HepG2 (cell line): ENCODE measurements around the gene ESRRG. TPM values are rescaled to one million over a fixed set of nuclear protein-coding genes. Genes with fewer than 3 reads are reported as not detected.

Experiments used
- ATAC-seq: fragments of 200-7000 bp; cut with Tn5 transposase; 3 replicates; pipeline ENCODE4 v1.9.1; 2020; ENCODE audit warnings: mild to moderate bottlenecking, moderate library complexity
- BruUV-seq: library from RNA; stranded (reverse); fragments of 400-500 nt; replicated peaks from 2 replicates; lab custom pipeline; 2021; lab: Mats Ljungman, UMichigan
- CTCF ChIA-PET: fragments of 300-600 bp; formaldehyde crosslinking; extraction: SDS; loops from one replicate; lab custom pipeline; 2021; ENCODE audit warnings: low total read pairs, inconsistent platforms, low intra/inter-chr PET ratio; lab: Yijun Ruan, JAX
- POLR2A ChIA-PET: fragments of 350-600 bp; sonication (Branson Sonifier 250); formaldehyde crosslinking; loops from one replicate; lab custom pipeline; 2020; ENCODE audit warnings: antibody characterized with exemption, inconsistent platforms; lab: Yijun Ruan, JAX
- DNase-seq: peaks from one replicate; pipeline ENCODE4 v3.0.0-alpha.2; 2015; ENCODE audit warnings: low spot score
- FAIRE-seq: peaks from 3 replicates; lab custom pipeline; 2011; peaks lifted over from hg19 to GRCh38; lab: Jason Lieb, UNC
- H2AFZ ChIP-seq: one replicate; pipeline ENCODE4 v1.6.1; 2011; ENCODE audit warnings: low read length, inconsistent platforms
- H3K27ac ChIP-seq: fragments of 300-600 bp; 3 replicates; pipeline ENCODE4 v1.8.0; 2011; ENCODE audit warnings: mixed run types, mild to moderate bottlenecking, mixed read lengths, low read length, inconsistent platforms; ENCODE audit not compliant: insufficient read depth; ENCODE audit errors: extremely low read length
- H3K27me3 ChIP-seq, 2 experiments: fragments of 200-600 bp in 1 of 2; 2 replicates in 1 of 2; 3 replicates in 1 of 2; pipeline versions ENCODE4 v1.6.0 to v1.8.0; 2011; ENCODE audit warnings: low read length in 2 of 2, mild to moderate bottlenecking in 2 of 2, moderate library complexity in 2 of 2, inconsistent platforms in 1 of 2; ENCODE audit not compliant: insufficient read depth in 2 of 2, control insufficient read depth in 1 of 2
- H3K36me3 ChIP-seq, 2 experiments: fragments of 200-600 bp in 1 of 2; replicated peaks in 1 of 2; 2 replicates in 1 of 2; 3 replicates in 1 of 2; pipeline versions ENCODE4 v1.5.1 to v1.8.0; 2011; ENCODE audit warnings: low read length in 2 of 2, inconsistent platforms in 1 of 2; ENCODE audit not compliant: insufficient read depth in 2 of 2, control insufficient read depth in 1 of 2
- H3K4me1 ChIP-seq: 2 replicates; pipeline ENCODE4 v1.5.1; 2012; ENCODE audit warnings: low read length, inconsistent platforms; ENCODE audit not compliant: insufficient read depth
- H3K4me2 ChIP-seq: 2 replicates; pipeline ENCODE4 v1.6.0; 2011; ENCODE audit warnings: low read depth, low read length, inconsistent platforms
- H3K4me3 ChIP-seq, 3 experiments: fragments of 200-600 bp in 1 of 3; sonication (generic), shearing (Covaris generic) in 1 of 3; replicated peaks in 1 of 3; 2 replicates each; pipeline ENCODE4 v1.5.1; 2011 to 2016; ENCODE audit warnings: low read length in 3 of 3, inconsistent platforms in 2 of 3, low read depth in 2 of 3, mild to moderate bottlenecking in 2 of 3, control low read depth in 1 of 3, mixed read lengths in 1 of 3; ENCODE audit not compliant: insufficient read depth in 1 of 3
- H3K79me2 ChIP-seq: one replicate; pipeline ENCODE4 v1.6.1; 2011; ENCODE audit warnings: low read length, inconsistent platforms; ENCODE audit not compliant: insufficient read depth
- H3K9ac ChIP-seq: 2 replicates; pipeline ENCODE4 v1.6.0; 2011; ENCODE audit warnings: mild to moderate bottlenecking, low read depth, low read length, inconsistent platforms; ENCODE audit not compliant: insufficient read depth
- H3K9me3 ChIP-seq: 2 replicates; pipeline ENCODE4 v1.5.1; 2012; ENCODE audit warnings: mild to moderate bottlenecking, low read length
- H4K20me1 ChIP-seq: 2 replicates; pipeline ENCODE4 v1.6.0; 2011; ENCODE audit warnings: inconsistent platforms, mild to moderate bottlenecking, low read length, moderate library complexity; ENCODE audit not compliant: insufficient read depth
- AFF4 ChIP-seq: sonication (generic); formaldehyde crosslinking; IDR thresholded peaks from 2 replicates; pipeline ENCODE4 v1.4.0; 2020; ENCODE audit warnings: missing genetic modification reagents
- ARNT ChIP-seq: fragments of 450-650 bp; IDR thresholded peaks from 2 replicates; pipeline ENCODE4 v1.6.1; 2017
- ATAD3A ChIP-seq: sonication (generic); formaldehyde crosslinking; IDR thresholded peaks from 2 replicates; pipeline ENCODE4 v1.4.0; 2020; ENCODE audit warnings: missing genetic modification reagents
- CERS6 ChIP-seq: sonication (generic); formaldehyde crosslinking; IDR thresholded peaks from 2 replicates; pipeline ENCODE4 v1.5.0; 2020; ENCODE audit warnings: missing genetic modification reagents
- EZH2 ChIP-seq: conservative IDR thresholded peaks from 2 replicates; pipeline ENCODE4 v1.6.1; 2012; ENCODE audit warnings: mild to moderate bottlenecking, low read depth, low read length, moderate library complexity
- FLYWCH1 ChIP-seq: sonication (generic); formaldehyde crosslinking; IDR thresholded peaks from 2 replicates; pipeline ENCODE4 v1.8.1; 2023; ENCODE audit warnings: mild to moderate bottlenecking, missing genetic modification reagents
- GMEB2 ChIP-seq: IDR thresholded peaks from 2 replicates; pipeline ENCODE4 v1.6.1; 2016; ENCODE audit warnings: missing biosample characterization, missing genetic modification reagents, low read depth
- HMG20A ChIP-seq: IDR thresholded peaks from 2 replicates; pipeline ENCODE4 v1.6.1; 2016; ENCODE audit warnings: borderline replicate concordance
- HNF4G ChIP-seq, 2 experiments: sonication (generic) in 1 of 2; formaldehyde crosslinking in 1 of 2; IDR thresholded peaks; 2 replicates each; pipeline versions ENCODE4 v1.4.0 to v1.6.1; 2011 to 2020; ENCODE audit warnings: borderline replicate concordance in 2 of 2, low read depth in 2 of 2, mild to moderate bottlenecking in 2 of 2, low read length in 1 of 2, missing genetic modification reagents in 1 of 2, moderate library complexity in 1 of 2
- KAT7 ChIP-seq: IDR thresholded peaks from 2 replicates; pipeline ENCODE4 v1.6.1; 2018; ENCODE audit warnings: borderline replicate concordance, missing compliant biosample characterization
- NFATC3 ChIP-seq: sonication (generic); formaldehyde crosslinking; IDR thresholded peaks from 2 replicates; pipeline ENCODE4 v1.5.1; 2020; ENCODE audit warnings: mild to moderate bottlenecking, missing genetic modification reagents
- NR1H2 ChIP-seq: sonication (generic); formaldehyde crosslinking; IDR thresholded peaks from 2 replicates; pipeline ENCODE4 v1.8.1; 2022; ENCODE audit warnings: low read depth, missing genetic modification reagents, borderline replicate concordance
- POLR2AphosphoS2 ChIP-seq: IDR thresholded peaks from 2 replicates; pipeline ENCODE4 v1.6.1; 2011; ENCODE audit warnings: low read depth, low read length, improper control_type of control experiment
- RXRB ChIP-seq: IDR thresholded peaks from 2 replicates; pipeline ENCODE4 v1.6.1; 2016; ENCODE audit warnings: borderline replicate concordance, missing genetic modification reagents, missing compliant biosample characterization
- ZNF205 ChIP-seq: IDR thresholded peaks from 2 replicates; pipeline ENCODE4 v1.6.1; 2018; ENCODE audit warnings: missing biosample characterization, missing genetic modification reagents
- ZNF569 ChIP-seq: sonication (generic); formaldehyde crosslinking; IDR thresholded peaks from 2 replicates; pipeline ENCODE4 v1.5.0; 2020; ENCODE audit warnings: mild to moderate bottlenecking, missing genetic modification reagents, moderate library complexity, borderline replicate concordance
- ZNF83 ChIP-seq: sonication (generic); formaldehyde crosslinking; IDR thresholded peaks from 2 replicates; pipeline ENCODE4 v1.4.0; 2020; ENCODE audit warnings: missing genetic modification reagents, mild to moderate bottlenecking, borderline replicate concordance
- ZNF850 ChIP-seq: sonication (generic); formaldehyde crosslinking; conservative IDR thresholded peaks from 2 replicates; pipeline ENCODE4 v1.9.0; 2021; ENCODE audit warnings: mild to moderate bottlenecking, missing genetic modification reagents
- WGBS: methylation state at CpG from one replicate; pipeline ENCODE4 v1.1.6; 2017; ENCODE audit warnings: low lambda C conversion rate; 5-methylcytosine and 5-hydroxymethylcytosine counted together
- in situ Hi-C: cut with HindIII; loops from 2 replicates; pipeline ENCODE4 v1.10.0; 2017; ENCODE audit warnings: low pct_unique_long_range_greater_than_20kb; ENCODE audit not compliant: extremely low pct_ligation_motif_present
- intact Hi-C: fragments of 100-400 bp; cut with micrococcal nuclease; formaldehyde crosslinking; loops from one replicate; pipeline ENCODE4 v1.10.0; 2022; ENCODE audit not compliant: unreplicated experiment
- polyA plus RNA-seq, 8 experiments: library from polyadenylated mRNA; depleted of rRNA in 3 of 8; stranded (reverse) in 7 of 8; unstranded in 1 of 8; fragments of >200 nt; fragmentation: Illumina TruSeq in 4 of 8; extraction: Trizol in 4 of 8; gene quantifications; 2 replicates each; pipeline versions ENCODE4 v1.2.1 to v1.2.3, GENCODE V29; 2011 to 2016; ENCODE audit warnings: low read depth in 4 of 8, missing spikeins in 1 of 8, mixed read lengths in 1 of 8; ENCODE audit not compliant: insufficient read depth in 1 of 8
- total RNA-seq, 5 experiments: library from RNA; depleted of rRNA; stranded (reverse); fragments of >200 nt; fragmentation: Illumina TruSeq; extraction: Trizol; gene quantifications; 2 replicates each; pipeline ENCODE4 v1.2.3, GENCODE V29; 2016; ENCODE audit warnings: low read depth in 1 of 5

Gene ESRRG
- total and polyA plus RNA-seq, 2 of the 13 experiments (the other 11 are each of a cell fraction or from before 2014, with no cell fraction given): not detected

- WGBS: 11% methylated on average over 3 of the region's 3 CpGs
- Histone ChIP-seq H3K9me3 (no peaks in the 10 kb centered on the region), H3K9ac (no peak overlapping the region), H3K4me1 (no peaks in the 10 kb centered on the region), H2AFZ (no peak overlapping the region), H3K27me3 (no peaks in the 10 kb centered on the region; a peak in 1 of 5 replicates), H3K4me2 (no peak overlapping the region), H4K20me1 (no peaks in the 10 kb centered on the region), H3K79me2 (no peaks in the 10 kb centered on the region), H3K4me3 (no peak overlapping the region), H3K36me3 (no peaks in the 10 kb centered on the region), H3K27ac (no peak overlapping the region)
- ATAC-seq: no peak
- POLR2A ChIA-PET: no interaction called here
- TF ChIP-seq CERS6 (CRISPR knock-in tag): no peak
- TF ChIP-seq ZNF850: no peak
- TF ChIP-seq KAT7 (CRISPR knock-in tag): no peak
- TF ChIP-seq FLYWCH1 (CRISPR knock-in tag): no peak
- TF ChIP-seq HMG20A (CRISPR knock-in tag): no peak
- no peak for TF ChIP-seq ZNF205 (CRISPR knock-in tag)
- TF ChIP-seq ARNT: no peak
- no peak for TF ChIP-seq AFF4
- TF ChIP-seq EZH2: no peak
- no peak for TF ChIP-seq POLR2AphosphoS2
- no peak for TF ChIP-seq RXRB
- TF ChIP-seq GMEB2 (CRISPR knock-in tag): no peak
- no peak for TF ChIP-seq ZNF83 (CRISPR knock-in tag)
- TF ChIP-seq ZNF569: no peak
- TF ChIP-seq NR1H2 (CRISPR knock-in tag): no peak
- TF ChIP-seq ATAD3A: no peak
- no peak for TF ChIP-seq NFATC3 (CRISPR knock-in tag)
- no peak for TF ChIP-seq HNF4G (IDR thresholded peaks at IDR 0.05; ENCODE audit: borderline replicate concordance, low read depth, low read length)
- no peak for TF ChIP-seq HNF4G (CRISPR knock-in tag; IDR thresholded peaks at IDR 0.05; ENCODE audit: borderline replicate concordance, low read depth)
- DNase-seq: no peak
- in situ Hi-C loops: no loop called here
- intact Hi-C loops: no loop called here
- CTCF ChIA-PET: no interaction called here
- no TSS peak for BruUV-seq
- FAIRE-seq: no peak
Measured at GRCh38 chr1:216466162-216466801, 256.9 kb downstream of the ESRRG start.
